ENCODE data around the gene SPRR4.

Gene SPRR4

GRCh38 chr1:152967201-152967600 lies 3.2 kb upstream of the SPRR4 start:
- H3K36me3 ChIP-seq (ENCODE audit: control insufficient read depth in 1 of 2, insufficient read depth in 2 of 2, low read length in 2 of 2): no peaks in the 10 kb centered on the region
- H3K27ac ChIP-seq (ENCODE audit: low read length): no peak overlapping the region
- H3K4me1 ChIP-seq (ENCODE audit: control insufficient read depth in 1 of 2, insufficient read depth in 2 of 2, low read length in 2 of 2): no peaks in the 10 kb centered on the region
- no peak overlapping the region for H3K4me3 ChIP-seq (ENCODE audit: low read depth in 1 of 2, low read length in 2 of 2)
- no peaks in the 10 kb centered on the region for H3K27me3 ChIP-seq (ENCODE audit: low read depth, low read length)
- H3K9me3 ChIP-seq (ENCODE audit: control insufficient read depth in 1 of 2, low read length in 2 of 2): no peaks in the 10 kb centered on the region

GRCh38 chr1:152968248-152968647 lies 2.2 kb upstream of the SPRR4 start:
- H3K27me3 ChIP-seq (ENCODE audit: low read depth, low read length): no peaks in the 10 kb centered on the region
- no peaks in the 10 kb centered on the region for H3K9me3 ChIP-seq (ENCODE audit: control insufficient read depth in 1 of 2, low read length in 2 of 2)
- no peaks in the 10 kb centered on the region for H3K36me3 ChIP-seq (ENCODE audit: control insufficient read depth in 1 of 2, insufficient read depth in 2 of 2, low read length in 2 of 2)
- no peaks in the 10 kb centered on the region for H3K4me1 ChIP-seq (ENCODE audit: control insufficient read depth in 1 of 2, insufficient read depth in 2 of 2, low read length in 2 of 2)
- no peak overlapping the region for H3K27ac ChIP-seq (ENCODE audit: low read length)
- no peak overlapping the region for H3K4me3 ChIP-seq (ENCODE audit: low read depth in 1 of 2, low read length in 2 of 2)

- no peak overlapping the region for H3K4me3 ChIP-seq (ENCODE audit: low read depth in 1 of 2, low read length in 2 of 2)
- H3K9me3 ChIP-seq (ENCODE audit: control insufficient read depth in 1 of 2, low read length in 2 of 2): no peaks in the 10 kb centered on the region
- H3K4me1 ChIP-seq (ENCODE audit: control insufficient read depth in 1 of 2, insufficient read depth in 2 of 2, low read length in 2 of 2): no peaks in the 10 kb centered on the region
- H3K27me3 ChIP-seq (ENCODE audit: low read depth, low read length): no peaks in the 10 kb centered on the region
- H3K36me3 ChIP-seq (ENCODE audit: control insufficient read depth in 1 of 2, insufficient read depth in 2 of 2, low read length in 2 of 2): no peaks in the 10 kb centered on the region
- H3K27ac ChIP-seq (ENCODE audit: low read length): no peak overlapping the region
Measured at GRCh38 chr1:152969036-152969435, 1.4 kb upstream of the SPRR4 start.

- no peaks in the 10 kb centered on the region for H3K9me3 ChIP-seq (ENCODE audit: control insufficient read depth in 1 of 2, low read length in 2 of 2)
- H3K4me3 ChIP-seq (ENCODE audit: low read depth in 1 of 2, low read length in 2 of 2): no peak overlapping the region
- H3K27ac ChIP-seq (ENCODE audit: low read length): no peak overlapping the region
- H3K36me3 ChIP-seq (ENCODE audit: control insufficient read depth in 1 of 2, insufficient read depth in 2 of 2, low read length in 2 of 2): no peaks in the 10 kb centered on the region
- no peaks in the 10 kb centered on the region for H3K4me1 ChIP-seq (ENCODE audit: control insufficient read depth in 1 of 2, insufficient read depth in 2 of 2, low read length in 2 of 2)
- no peaks in the 10 kb centered on the region for H3K27me3 ChIP-seq (ENCODE audit: low read depth, low read length)
Measured at GRCh38 chr1:152972196-152972886, 1.9 kb downstream of the SPRR4 start.

GRCh38 chr1:152976688-152977087 lies 6.2 kb downstream of the SPRR4 start:
- Histone ChIP-seq H3K27ac (ENCODE audit: low read length) (no peak overlapping the region), H3K4me3 (ENCODE audit: low read depth in 1 of 2, low read length in 2 of 2) (no peak overlapping the region), H3K36me3 (ENCODE audit: control insufficient read depth in 1 of 2, insufficient read depth in 2 of 2, low read length in 2 of 2) (no peaks in the 10 kb centered on the region), H3K4me1 (ENCODE audit: control insufficient read depth in 1 of 2, insufficient read depth in 2 of 2, low read length in 2 of 2) (no peaks in the 10 kb centered on the region), H3K9me3 (ENCODE audit: control insufficient read depth in 1 of 2, low read length in 2 of 2) (no peaks in the 10 kb centered on the region), H3K27me3 (ENCODE audit: low read depth, low read length) (no peaks in the 10 kb centered on the region)

- H3K4me3 ChIP-seq (ENCODE audit: low read depth in 1 of 2, low read length in 2 of 2): no peak overlapping the region
- H3K36me3 ChIP-seq (ENCODE audit: control insufficient read depth in 1 of 2, insufficient read depth in 2 of 2, low read length in 2 of 2): no peaks in the 10 kb centered on the region
- H3K27ac ChIP-seq (ENCODE audit: low read length): no peak overlapping the region
- no peaks in the 10 kb centered on the region for H3K9me3 ChIP-seq (ENCODE audit: control insufficient read depth in 1 of 2, low read length in 2 of 2)
- H3K27me3 ChIP-seq (ENCODE audit: low read depth, low read length): no peaks in the 10 kb centered on the region
- no peaks in the 10 kb centered on the region for H3K4me1 ChIP-seq (ENCODE audit: control insufficient read depth in 1 of 2, insufficient read depth in 2 of 2, low read length in 2 of 2)
Measured at GRCh38 chr1:152977614-152978013, 7.2 kb downstream of the SPRR4 start.

- Histone ChIP-seq H3K4me1 (ENCODE audit: control insufficient read depth in 1 of 2, insufficient read depth in 2 of 2, low read length in 2 of 2) (no peaks in the 10 kb centered on the region), H3K36me3 (ENCODE audit: control insufficient read depth in 1 of 2, insufficient read depth in 2 of 2, low read length in 2 of 2) (no peaks in the 10 kb centered on the region), H3K27ac (ENCODE audit: low read length) (no peak overlapping the region), H3K4me3 (ENCODE audit: low read depth in 1 of 2, low read length in 2 of 2) (no peak overlapping the region), H3K9me3 (ENCODE audit: control insufficient read depth in 1 of 2, low read length in 2 of 2) (no peaks in the 10 kb centered on the region), H3K27me3 (ENCODE audit: low read depth, low read length) (no peaks in the 10 kb centered on the region)
Measured at GRCh38 chr1:152980676-152981075, 10.2 kb downstream of the SPRR4 start.

GRCh38 chr1:152981146-152981871 lies 10.9 kb downstream of the SPRR4 start:
- H3K27me3 ChIP-seq (ENCODE audit: low read depth, low read length): no peaks in the 10 kb centered on the region
- H3K4me1 ChIP-seq (ENCODE audit: control insufficient read depth in 1 of 2, insufficient read depth in 2 of 2, low read length in 2 of 2): no peaks in the 10 kb centered on the region
- no peak overlapping the region for H3K27ac ChIP-seq (ENCODE audit: low read length)
- H3K36me3 ChIP-seq (ENCODE audit: control insufficient read depth in 1 of 2, insufficient read depth in 2 of 2, low read length in 2 of 2): no peaks in the 10 kb centered on the region
- no peak overlapping the region for H3K4me3 ChIP-seq (ENCODE audit: low read depth in 1 of 2, low read length in 2 of 2)
- H3K9me3 ChIP-seq (ENCODE audit: control insufficient read depth in 1 of 2, low read length in 2 of 2): no peaks in the 10 kb centered on the region

- Histone ChIP-seq H3K4me3 (ENCODE audit: low read depth in 1 of 2, low read length in 2 of 2) (no peak overlapping the region), H3K9me3 (ENCODE audit: control insufficient read depth in 1 of 2, low read length in 2 of 2) (no peaks in the 10 kb centered on the region), H3K36me3 (ENCODE audit: control insufficient read depth in 1 of 2, insufficient read depth in 2 of 2, low read length in 2 of 2) (no peaks in the 10 kb centered on the region), H3K27ac (ENCODE audit: low read length) (no peak overlapping the region), H3K4me1 (ENCODE audit: control insufficient read depth in 1 of 2, insufficient read depth in 2 of 2, low read length in 2 of 2) (no peaks in the 10 kb centered on the region), H3K27me3 (ENCODE audit: low read depth, low read length) (no peaks in the 10 kb centered on the region)
Measured at GRCh38 chr1:152982076-152982475, 11.6 kb downstream of the SPRR4 start.

- Histone ChIP-seq H3K27ac (ENCODE audit: low read length) (no peak overlapping the region), H3K4me3 (ENCODE audit: low read depth in 1 of 2, low read length in 2 of 2) (no peak overlapping the region), H3K4me1 (ENCODE audit: control insufficient read depth in 1 of 2, insufficient read depth in 2 of 2, low read length in 2 of 2) (no peaks in the 10 kb centered on the region), H3K27me3 (ENCODE audit: low read depth, low read length) (no peaks in the 10 kb centered on the region), H3K36me3 (ENCODE audit: control insufficient read depth in 1 of 2, insufficient read depth in 2 of 2, low read length in 2 of 2) (no peaks in the 10 kb centered on the region), H3K9me3 (ENCODE audit: control insufficient read depth in 1 of 2, low read length in 2 of 2) (no peaks in the 10 kb centered on the region)
Measured at GRCh38 chr1:152983234-152983633, 12.8 kb downstream of the SPRR4 start.

- H3K4me3 ChIP-seq (ENCODE audit: low read depth in 1 of 2, low read length in 2 of 2): no peak within 1 kb of the TSS
- H3K36me3 ChIP-seq (ENCODE audit: control insufficient read depth in 1 of 2, insufficient read depth in 2 of 2, low read length in 2 of 2): no peaks in the 10 kb centered on the region
- H3K27me3 ChIP-seq (ENCODE audit: low read depth, low read length): no peaks in the 10 kb centered on the region
- no peaks in the 10 kb centered on the region for H3K9me3 ChIP-seq (ENCODE audit: control insufficient read depth in 1 of 2, low read length in 2 of 2)
- H3K27ac ChIP-seq (ENCODE audit: low read length): no peak within 1 kb of the TSS
- no peaks in the 10 kb centered on the region for H3K4me1 ChIP-seq (ENCODE audit: control insufficient read depth in 1 of 2, insufficient read depth in 2 of 2, low read length in 2 of 2)
Measured at GRCh38 chr1:152983743-152984142, 13.3 kb downstream of the SPRR4 start, which contains the start of gene SPRR1A. SPRR1A (plus strand) TSS chr1:152984081; CDS start chr1:152985231, 1,150 bp downstream.

Measured in muscle layer of duodenum (tissue), 2 donors.